ENCODE measurements around the gene PPARG.
"Not testable (repeated sequence)": the region's sequence is repeated elsewhere in the genome, so short reads cannot be mapped to it uniquely, and the experiment has no call there.

Gene PPARG

GRCh38 chr3:12467746-12468145 is 178.9 kb downstream of the PPARG start:
- DNase-seq (ENCODE audit: low spot score) = no peak
- no peak for TF ChIP-seq CTCF (IDR thresholded peaks at IDR 0.05; ENCODE audit: extremely low read depth, missing control alignments)

- TF ChIP-seq CTCF (IDR thresholded peaks at IDR 0.05; ENCODE audit: extremely low read depth, missing control alignments) = no peak
- no peak for DNase-seq (ENCODE audit: low spot score)
These were observed 179.4 kb downstream of the PPARG start for GRCh38 chr3:12468276-12468675.

GRCh38 chr3:12468757-12469156 is 179.9 kb downstream of the PPARG start:
- DNase-seq (ENCODE audit: low spot score) = no peak
- no peak for TF ChIP-seq CTCF (IDR thresholded peaks at IDR 0.05; ENCODE audit: extremely low read depth, missing control alignments)

GRCh38 chr3:12469222-12469621 is 180.4 kb downstream of the PPARG start:
- DNase-seq (ENCODE audit: low spot score) = not testable (repeated sequence)

- DNase-seq (ENCODE audit: low spot score) = no peak
- no peak for TF ChIP-seq CTCF (IDR thresholded peaks at IDR 0.05; ENCODE audit: extremely low read depth, missing control alignments)
These were observed 181.2 kb downstream of the PPARG start for GRCh38 chr3:12470111-12470510.

- no peak for DNase-seq (ENCODE audit: low spot score)
- TF ChIP-seq CTCF (IDR thresholded peaks at IDR 0.05; ENCODE audit: extremely low read depth, missing control alignments) = no peak
These were observed 181.8 kb downstream of the PPARG start for GRCh38 chr3:12470680-12471079.

- no peak for TF ChIP-seq CTCF (IDR thresholded peaks at IDR 0.05; ENCODE audit: extremely low read depth, missing control alignments)
- DNase-seq (ENCODE audit: low spot score) = no peak
These were observed 182.4 kb downstream of the PPARG start for GRCh38 chr3:12471241-12471640.

GRCh38 chr3:12472000-12472610 is 183.2 kb downstream of the PPARG start:
- no peak for DNase-seq (ENCODE audit: low spot score)
- TF ChIP-seq CTCF (IDR thresholded peaks at IDR 0.05; ENCODE audit: extremely low read depth, missing control alignments) = no peak

All from GM20000 (cell line).